ENCODE results near the gene MIPOL1.
"Not testable (repeated sequence)": the region's sequence is repeated elsewhere in the genome, so short reads cannot be mapped to it uniquely, and the experiment has no call there.

Gene MIPOL1

DNA sequence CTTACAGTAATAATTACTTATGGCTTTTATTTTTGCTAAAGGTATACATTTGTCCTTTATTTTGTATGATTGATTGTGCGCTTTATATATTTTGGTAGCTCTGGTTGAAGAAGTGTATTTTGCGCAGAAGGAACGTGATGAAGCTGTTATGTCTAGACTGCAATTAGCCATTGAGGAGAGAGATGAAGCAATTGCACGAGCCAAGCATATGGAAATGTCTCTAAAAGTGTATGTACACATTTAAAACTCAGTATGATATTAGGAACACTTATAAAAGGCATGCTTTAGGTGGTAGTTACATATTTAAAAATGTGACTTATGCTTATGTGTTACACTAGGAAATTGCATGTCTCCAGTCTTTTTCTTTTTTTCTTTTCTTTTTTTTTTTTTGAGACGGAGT is 87.5 kb downstream of the MIPOL1 start:
- no peak for DNase-seq (ENCODE audit: low read depth in 2 of 2)

GRCh38 chr14:37289688-37290087 is 92.0 kb downstream of the MIPOL1 start:
- DNase-seq (ENCODE audit: low read depth in 2 of 2), result no peak

GRCh38 chr14:37295262-37295661 is 97.5 kb downstream of the MIPOL1 start:
- not testable (repeated sequence) for DNase-seq (ENCODE audit: low read depth in 2 of 2)

GRCh38 chr14:37311252-37311651 is 113.5 kb downstream of the MIPOL1 start:
- DNase-seq (ENCODE audit: low read depth in 2 of 2), result no peak

DNA sequence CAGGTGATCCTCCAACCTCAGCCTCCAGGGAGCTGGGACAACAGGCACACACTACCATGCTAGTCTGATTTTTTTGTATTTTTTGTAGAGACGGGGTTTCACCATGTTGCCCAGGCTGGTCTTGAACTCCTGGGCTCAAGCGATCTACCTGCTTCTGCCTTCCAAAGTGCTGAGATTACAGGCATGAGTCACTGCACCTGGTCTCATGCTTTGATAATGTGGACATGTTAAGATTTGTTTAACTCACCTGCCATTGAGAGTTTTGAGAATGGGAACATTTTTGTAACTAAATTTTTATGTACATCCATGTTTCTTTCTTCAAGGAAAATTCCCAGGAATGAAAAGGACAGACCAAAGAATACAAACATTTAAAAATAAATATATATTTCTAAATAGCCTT is 121.2 kb downstream of the MIPOL1 start:
- DNase-seq (ENCODE audit: low read depth in 2 of 2), result no peak

DNA sequence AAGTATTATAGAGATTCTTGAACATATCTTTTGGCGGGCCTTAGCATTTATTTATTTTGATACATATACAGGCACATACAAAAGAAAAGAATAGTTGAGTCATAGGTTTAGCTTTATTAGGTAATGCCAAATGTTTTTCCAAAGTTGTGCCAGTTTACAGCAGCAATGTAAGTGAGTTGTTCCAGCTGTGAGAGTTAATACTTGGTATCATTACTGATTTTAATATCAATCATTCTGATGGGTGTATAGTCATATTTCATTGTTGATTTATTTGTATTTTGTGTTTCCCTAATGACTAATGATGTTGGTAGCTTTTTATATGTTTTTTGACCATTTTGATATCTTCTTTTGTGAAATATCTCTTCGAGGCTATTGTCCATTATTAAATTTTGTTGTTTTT is 122.4 kb downstream of the MIPOL1 start:
- DNase-seq (ENCODE audit: low read depth in 2 of 2), result no peak

DNA sequence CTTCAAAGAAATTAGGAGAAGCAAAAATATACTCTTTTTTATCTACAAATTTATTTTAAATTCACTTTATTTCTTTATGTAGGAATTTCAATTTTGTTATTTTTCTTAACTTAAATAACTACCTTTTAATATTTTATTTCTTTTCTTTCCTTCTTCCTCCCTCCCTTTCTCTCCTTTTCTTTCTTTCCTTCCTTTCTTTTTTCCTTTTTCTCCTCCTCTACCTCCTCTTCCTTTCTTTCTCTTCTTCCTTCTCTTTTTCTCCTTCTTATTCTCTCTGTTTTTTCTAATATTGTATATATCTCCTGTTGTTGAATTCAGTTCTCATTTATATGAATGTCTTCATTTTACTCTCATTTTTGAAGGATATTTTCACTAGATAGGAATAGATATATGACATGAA is 127.6 kb downstream of the MIPOL1 start:
- DNase-seq (ENCODE audit: low read depth in 2 of 2), result no peak

GRCh38 chr14:37326434-37326833 is 128.7 kb downstream of the MIPOL1 start:
- DNase-seq (ENCODE audit: low read depth in 2 of 2), result no peak

- DNase-seq (ENCODE audit: low read depth in 2 of 2), result not testable (repeated sequence)
These were observed 130.2 kb downstream of the MIPOL1 start for GRCh38 chr14:37327933-37328332.

DNA sequence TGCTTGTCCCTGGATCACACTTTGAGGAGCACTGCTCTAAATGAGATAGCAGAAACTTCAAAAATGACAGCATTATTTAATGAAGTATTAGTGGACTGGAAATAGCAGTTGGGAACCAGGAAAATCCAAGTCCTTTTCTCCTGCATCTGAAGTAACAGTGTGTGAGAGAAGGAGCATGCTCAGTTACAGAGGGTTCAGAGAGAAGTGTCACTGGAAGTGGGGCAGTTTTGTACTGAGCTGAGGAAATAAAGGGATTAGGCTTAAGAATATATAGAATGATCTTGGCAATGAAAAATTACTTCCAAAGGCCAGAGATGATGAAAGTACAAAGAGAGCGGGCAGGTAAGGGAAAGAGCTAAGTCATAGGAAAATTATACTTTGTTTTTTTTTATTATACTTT is 130.9 kb downstream of the MIPOL1 start:
- DNase-seq (ENCODE audit: low read depth in 2 of 2), result no peak

GRCh38 chr14:37329189-37330001 is 131.7 kb downstream of the MIPOL1 start:
- DNase-seq (ENCODE audit: low read depth in 2 of 2), result no peak

DNA sequence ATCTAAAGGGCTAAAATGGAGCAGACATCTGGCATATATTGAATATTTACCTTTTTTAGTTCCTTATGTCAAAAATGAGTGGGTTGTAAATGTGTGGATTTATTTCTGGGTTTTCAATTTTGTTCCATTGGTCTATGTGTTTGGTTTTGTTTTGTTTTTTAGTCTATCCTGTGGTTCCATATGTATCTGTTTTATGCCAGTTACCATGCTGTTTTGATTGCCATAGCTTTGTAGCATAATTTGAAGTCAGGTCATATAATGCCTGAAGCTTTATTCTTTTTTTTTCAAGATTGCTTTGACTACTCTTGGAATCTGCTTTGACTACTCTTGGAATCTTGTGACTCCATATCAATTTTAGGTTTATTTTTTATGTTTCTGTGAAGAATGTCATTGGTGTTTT is 133.2 kb downstream of the MIPOL1 start:
- no peak for DNase-seq (ENCODE audit: low read depth in 2 of 2)

DNA sequence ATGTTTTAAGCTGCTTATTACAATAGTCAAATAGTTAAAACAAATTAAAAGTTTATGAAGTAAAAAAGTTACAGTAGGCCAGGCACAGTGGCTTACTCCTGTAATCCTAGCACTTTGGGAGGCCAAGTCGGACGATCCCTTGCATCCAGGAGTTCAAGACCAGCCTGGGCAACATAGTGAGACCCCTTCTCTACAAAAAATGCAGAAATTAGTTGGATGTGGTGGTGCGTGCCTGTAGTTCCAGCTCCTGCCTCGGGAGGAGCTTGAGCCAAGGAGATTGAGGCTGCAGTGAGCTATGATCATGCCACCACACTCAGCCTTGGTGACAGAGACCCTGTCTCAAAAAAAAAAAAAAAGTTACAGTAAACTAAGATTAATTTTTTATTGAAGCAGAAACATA is 142.6 kb downstream of the MIPOL1 start:
- no peak for DNase-seq (ENCODE audit: low read depth in 2 of 2)

DNA sequence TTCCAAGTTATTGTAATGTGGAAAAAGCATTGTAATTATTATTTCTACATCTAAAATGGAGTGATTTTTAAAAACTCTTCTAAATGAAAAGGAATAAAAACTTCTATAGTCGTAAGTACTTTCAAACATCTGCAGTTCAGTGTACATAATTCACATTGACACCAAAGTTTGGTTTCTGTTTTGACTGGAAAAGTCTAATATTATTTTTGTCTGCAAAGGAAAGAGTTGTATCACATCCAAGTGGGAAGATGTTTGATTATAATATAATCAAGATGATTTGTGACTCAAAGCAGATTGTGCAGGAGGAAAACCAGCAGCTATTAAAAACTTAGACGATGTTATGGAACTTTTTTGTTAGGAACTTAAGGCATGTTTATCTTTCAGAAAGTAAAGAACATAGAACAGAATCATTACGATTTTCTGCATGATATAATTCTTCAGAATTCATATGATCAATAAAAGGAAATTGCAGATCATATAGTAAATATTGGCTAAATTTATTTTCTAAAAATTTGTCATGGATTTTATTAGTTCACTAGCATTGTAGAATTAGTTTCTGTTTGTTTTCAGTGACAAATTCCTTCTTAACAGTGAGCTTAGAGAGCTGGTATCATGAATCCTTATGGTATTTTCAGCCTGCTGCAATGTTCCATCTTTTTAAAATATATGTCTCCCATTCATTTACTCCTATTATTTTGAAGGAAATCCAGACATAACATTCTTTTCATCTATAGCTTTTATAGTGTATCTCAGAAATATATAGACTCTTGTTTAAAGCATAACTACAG is 145.8 kb downstream of the MIPOL1 start:
- DNase-seq (ENCODE audit: low read depth in 2 of 2), result no peak

DNA sequence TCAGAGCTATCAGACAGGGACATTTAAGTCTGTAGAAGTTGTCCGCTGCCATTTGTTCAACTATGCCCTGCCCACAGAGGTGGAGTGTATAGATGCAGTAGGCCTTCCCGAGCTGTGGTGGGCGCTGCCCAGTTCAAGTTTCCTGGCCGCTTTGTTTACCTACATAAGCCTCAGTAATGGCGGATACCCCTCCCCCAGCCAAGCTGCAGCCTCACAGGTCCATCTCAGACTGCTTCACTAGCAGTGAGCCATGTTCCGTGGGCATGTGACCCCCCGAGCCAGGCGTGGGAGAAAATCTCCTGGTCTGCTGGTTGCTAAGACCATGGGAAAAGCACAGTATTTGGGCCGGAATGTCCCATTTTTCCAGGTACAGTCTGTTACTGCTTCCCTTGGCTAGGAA is 165.9 kb downstream of the MIPOL1 start:
- no peak for DNase-seq (ENCODE audit: low read depth in 2 of 2)

GRCh38 chr14:37369425-37369824 is 171.7 kb downstream of the MIPOL1 start:
- DNase-seq (ENCODE audit: low read depth in 2 of 2), result no peak

DNA sequence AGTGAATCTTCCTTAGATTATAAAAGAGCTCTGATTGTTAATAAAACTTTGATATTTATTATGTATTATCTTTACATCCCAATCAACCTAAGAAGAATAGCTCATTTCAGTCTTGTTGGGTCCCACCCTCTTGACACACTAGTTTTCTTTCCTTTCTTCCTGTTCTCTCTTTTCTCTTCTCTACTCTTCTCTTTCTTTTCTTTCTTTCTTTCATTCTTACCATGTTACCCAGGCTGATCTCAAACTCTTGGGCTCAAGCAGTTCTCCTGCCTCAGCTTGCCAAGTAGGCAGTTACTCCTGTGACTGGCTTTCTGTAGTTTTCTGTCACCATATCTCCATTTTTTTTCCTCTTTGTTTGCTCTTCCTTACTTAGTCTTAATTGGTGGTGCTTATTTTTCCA is 177.8 kb downstream of the MIPOL1 start:
- no peak for DNase-seq (ENCODE audit: low read depth in 2 of 2)

DNA sequence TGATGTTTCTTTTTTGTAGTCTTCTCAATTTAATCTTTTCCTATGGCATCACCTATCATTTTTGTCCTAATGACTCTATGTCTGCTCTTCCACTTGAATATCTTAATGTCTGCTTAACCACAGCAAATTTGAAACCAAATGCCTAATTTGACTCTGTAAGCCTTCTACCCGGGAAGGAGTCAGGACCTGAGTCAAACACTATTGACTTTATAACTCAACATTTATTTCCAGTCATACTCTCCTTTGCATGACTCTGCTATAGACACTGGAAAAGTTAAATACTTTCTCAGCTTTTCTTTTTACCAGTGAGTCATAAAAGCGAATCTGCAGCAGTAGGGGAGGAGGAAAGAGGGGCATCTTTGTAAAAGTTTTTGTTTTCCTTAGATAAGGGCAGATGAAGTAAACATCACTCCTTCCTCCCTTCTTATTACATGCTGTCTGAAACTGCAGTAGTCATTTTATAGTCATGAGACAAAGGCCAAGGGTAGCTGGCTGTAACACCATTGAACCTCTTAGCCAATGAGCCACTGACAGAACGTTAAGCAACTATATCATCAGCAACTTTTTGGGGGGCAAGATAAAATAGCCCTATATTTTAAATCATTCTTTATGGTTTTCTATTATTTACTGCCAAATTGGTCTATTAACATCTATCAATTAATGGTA is 179.3 kb downstream of the MIPOL1 start:
- no peak for DNase-seq (ENCODE audit: low read depth in 2 of 2)

GRCh38 chr14:37384870-37385596 is 187.3 kb downstream of the MIPOL1 start:
- DNase-seq (ENCODE audit: low read depth in 2 of 2), result no peak

- not testable (repeated sequence) for DNase-seq (ENCODE audit: low read depth in 2 of 2)
These were observed 199.6 kb downstream of the MIPOL1 start for GRCh38 chr14:37397157-37397940.

- DNase-seq (ENCODE audit: low read depth in 2 of 2), result no peak
These were observed 200.1 kb downstream of the MIPOL1 start for GRCh38 chr14:37397941-37398215.

Measured in stimulated activated CD8-positive, alpha-beta memory T cell treated with anti-CD3 and anti-CD28 coated beads, Interleukin-7, amount 100 ng/mL, for 1 hour (primary cell).